CMK (cell line): Measurements from ENCODE around the gene SPIRE1.
"Not testable (repeated sequence)": the region's sequence is repeated elsewhere in the genome, so short reads cannot be mapped to it uniquely, and the experiment has no call there.

Source experiments
- DNase-seq: peaks from one replicate; pipeline ENCODE4 v3.0.0-alpha.2; 2010; ENCODE audit warnings: low read depth

SPIRE1 gene

GRCh38 chr18:12411456-12411855, 246.5 kb downstream of the SPIRE1 start:
- no peak for DNase-seq

- not testable (repeated sequence) for DNase-seq
Measured at GRCh38 chr18:12410747-12411146, 247.2 kb downstream of the SPIRE1 start.

GRCh38 chr18:12410081-12410481, 247.8 kb downstream of the SPIRE1 start:
- DNase-seq = no peak

GRCh38 chr18:12409469-12409868, 248.4 kb downstream of the SPIRE1 start:
- no peak for DNase-seq

GRCh38 chr18:12408247-12408869, 249.5 kb downstream of the SPIRE1 start:
- DNase-seq = no peak

- no peak for DNase-seq
Measured at GRCh38 chr18:12406371-12407111, 251.4 kb downstream of the SPIRE1 start.

- DNase-seq = no peak
Measured at GRCh38 chr18:12405066-12405465, 252.8 kb downstream of the SPIRE1 start.

- DNase-seq = no peak
Measured at GRCh38 chr18:12403601-12404506, 254.1 kb downstream of the SPIRE1 start.

GRCh38 chr18:12401881-12402280, 256.0 kb downstream of the SPIRE1 start:
- DNase-seq = no peak

GRCh38 chr18:12399231-12399630, 258.7 kb downstream of the SPIRE1 start:
- DNase-seq = no peak

- DNase-seq = no peak
Measured at GRCh38 chr18:12398625-12399024, 259.3 kb downstream of the SPIRE1 start.

GRCh38 chr18:12397793-12398192, 260.1 kb downstream of the SPIRE1 start:
- DNase-seq = no peak

GRCh38 chr18:12397254-12397653, 260.7 kb downstream of the SPIRE1 start:
- no peak for DNase-seq
